Measurements from ENCODE around the gene IL20. TPM values are rescaled to one million over a fixed set of nuclear protein-coding genes. Genes with fewer than 3 reads are reported as not detected.
"Not testable (repeated sequence)": the region's sequence is repeated elsewhere in the genome, so short reads cannot be mapped to it uniquely, and the experiment has no call there.

Gene IL20
- polyA plus RNA-seq, 4 donors: not detected

GRCh38 chr1:206847946-206848345 is 17.5 kb upstream of the IL20 start:
- Histone ChIP-seq H3K36me3 (ENCODE audit: control insufficient read depth in 3 of 3, insufficient read depth in 2 of 3, low read depth in 1 of 3, low read length in 3 of 3) (no peaks in the 10 kb centered on the region), H3K9me3 (ENCODE audit: control insufficient read depth in 2 of 2, insufficient read depth in 1 of 2, low read depth in 1 of 2, low read length in 1 of 2) (no peaks in the 10 kb centered on the region), H3K4me1 (ENCODE audit: control insufficient read depth in 3 of 3, insufficient read depth in 2 of 3, low read depth in 1 of 3, low read length in 2 of 3) (peaks cover 0 to 20% (median 0%) of the 10 kb centered on the region in 3 donors), H3K27me3 (ENCODE audit: control insufficient read depth in 3 of 3, insufficient read depth in 3 of 3, low read length in 3 of 3) (no peaks in the 10 kb centered on the region), H3K27ac (ENCODE audit: low read depth in 1 of 3, low read length in 2 of 3) (peak overlapping the region in 1 of 3 donors; percentile 29), H3K4me3 (ENCODE audit: low read depth in 1 of 3, low read length in 3 of 3) (no peak overlapping the region)
- 85 to 97% (median 95%) methylated on average over 1 of the region's 1 CpG for WGBS, 3 donors
- no peak for FAIRE-seq
- no peak for DNase-seq

- H3K4me1 ChIP-seq (ENCODE audit: control insufficient read depth in 3 of 3, insufficient read depth in 2 of 3, low read depth in 1 of 3, low read length in 2 of 3): peaks cover 0 to 20% (median 0%) of the 10 kb centered on the region in 3 donors
- no peaks in the 10 kb centered on the region for H3K27me3 ChIP-seq (ENCODE audit: control insufficient read depth in 3 of 3, insufficient read depth in 3 of 3, low read length in 3 of 3)
- no peak overlapping the region for H3K4me3 ChIP-seq (ENCODE audit: low read depth in 1 of 3, low read length in 3 of 3)
- DNase-seq (no peak), FAIRE-seq (no peak)
- no peak overlapping the region for H3K27ac ChIP-seq (ENCODE audit: low read depth in 1 of 3, low read length in 2 of 3)
- WGBS, 3 donors: 81 to 87% (median 82%) methylated on average over 2 of the region's 2 CpGs
- no peaks in the 10 kb centered on the region for H3K36me3 ChIP-seq (ENCODE audit: control insufficient read depth in 3 of 3, insufficient read depth in 2 of 3, low read depth in 1 of 3, low read length in 3 of 3)
- no peaks in the 10 kb centered on the region for H3K9me3 ChIP-seq (ENCODE audit: control insufficient read depth in 2 of 2, insufficient read depth in 1 of 2, low read depth in 1 of 2, low read length in 1 of 2)
These were observed 15.0 kb upstream of the IL20 start for GRCh38 chr1:206850401-206850800.

GRCh38 chr1:206851341-206852010 is 13.9 kb upstream of the IL20 start:
- Histone ChIP-seq H3K9me3 (ENCODE audit: control insufficient read depth in 2 of 2, insufficient read depth in 1 of 2, low read depth in 1 of 2, low read length in 1 of 2) (no peaks in the 10 kb centered on the region), H3K4me1 (ENCODE audit: control insufficient read depth in 3 of 3, insufficient read depth in 2 of 3, low read depth in 1 of 3, low read length in 2 of 3) (peaks cover 0 to 17% (median 0%) of the 10 kb centered on the region in 3 donors), H3K27ac (ENCODE audit: low read depth in 1 of 3, low read length in 2 of 3) (no peak overlapping the region), H3K4me3 (ENCODE audit: low read depth in 1 of 3, low read length in 3 of 3) (no peak overlapping the region), H3K27me3 (ENCODE audit: control insufficient read depth in 3 of 3, insufficient read depth in 3 of 3, low read length in 3 of 3) (no peaks in the 10 kb centered on the region), H3K36me3 (ENCODE audit: control insufficient read depth in 3 of 3, insufficient read depth in 2 of 3, low read depth in 1 of 3, low read length in 3 of 3) (no peaks in the 10 kb centered on the region)
- WGBS, 3 donors: 67 to 76% (median 70%) methylated on average over 5 of the region's 5 CpGs
- DNase-seq: no peak
- no peak for FAIRE-seq

- H3K9me3 ChIP-seq (ENCODE audit: control insufficient read depth in 2 of 2, insufficient read depth in 1 of 2, low read depth in 1 of 2, low read length in 1 of 2); H3K27ac ChIP-seq (ENCODE audit: low read depth in 1 of 3, low read length in 2 of 3): not testable (repeated sequence)
- 93 to 96% (median 96%) methylated on average over 2 of the region's 2 CpGs for WGBS, 3 donors
These were observed 12.8 kb upstream of the IL20 start for GRCh38 chr1:206852662-206853061.

GRCh38 chr1:206853696-206854095 is 11.7 kb upstream of the IL20 start:
- not testable (repeated sequence) for H3K4me1 ChIP-seq (ENCODE audit: control insufficient read depth in 3 of 3, insufficient read depth in 2 of 3, low read depth in 1 of 3, low read length in 2 of 3); H3K4me3 ChIP-seq (ENCODE audit: low read depth in 1 of 3, low read length in 3 of 3); FAIRE-seq

More at GRCh38 chr1:206852662-206853061, 12.8 kb upstream of the IL20 start:
- FAIRE-seq; DNase-seq; H3K36me3 ChIP-seq (ENCODE audit: control insufficient read depth in 3 of 3, insufficient read depth in 2 of 3, low read depth in 1 of 3, low read length in 3 of 3); H3K27me3 ChIP-seq (ENCODE audit: control insufficient read depth in 3 of 3, insufficient read depth in 3 of 3, low read length in 3 of 3); H3K4me1 ChIP-seq (ENCODE audit: control insufficient read depth in 3 of 3, insufficient read depth in 2 of 3, low read depth in 1 of 3, low read length in 2 of 3); H3K4me3 ChIP-seq (ENCODE audit: low read depth in 1 of 3, low read length in 3 of 3): not testable (repeated sequence)

GRCh38 chr1:206854401-206855129 is 10.9 kb upstream of the IL20 start:
- H3K36me3 ChIP-seq (ENCODE audit: control insufficient read depth in 3 of 3, insufficient read depth in 2 of 3, low read depth in 1 of 3, low read length in 3 of 3): no peaks in the 10 kb centered on the region
- no peak for DNase-seq
- H3K4me3 ChIP-seq (ENCODE audit: low read depth in 1 of 3, low read length in 3 of 3): no peak overlapping the region
- H3K9me3 ChIP-seq (ENCODE audit: control insufficient read depth in 2 of 2, insufficient read depth in 1 of 2, low read depth in 1 of 2, low read length in 1 of 2): no peaks in the 10 kb centered on the region
- no peaks in the 10 kb centered on the region for H3K27me3 ChIP-seq (ENCODE audit: control insufficient read depth in 3 of 3, insufficient read depth in 3 of 3, low read length in 3 of 3)
- WGBS, 3 donors: 78 to 81% (median 79%) methylated on average over 3 of the region's 3 CpGs
- no peak for FAIRE-seq
- no peak overlapping the region for H3K27ac ChIP-seq (ENCODE audit: low read depth in 1 of 3, low read length in 2 of 3)
- H3K4me1 ChIP-seq (ENCODE audit: control insufficient read depth in 3 of 3, insufficient read depth in 2 of 3, low read depth in 1 of 3, low read length in 2 of 3): no peaks in the 10 kb centered on the region

More at GRCh38 chr1:206853696-206854095, 11.7 kb upstream of the IL20 start:
- not testable (repeated sequence) for H3K27me3 ChIP-seq (ENCODE audit: control insufficient read depth in 3 of 3, insufficient read depth in 3 of 3, low read length in 3 of 3); H3K9me3 ChIP-seq (ENCODE audit: control insufficient read depth in 2 of 2, insufficient read depth in 1 of 2, low read depth in 1 of 2, low read length in 1 of 2); DNase-seq; H3K27ac ChIP-seq (ENCODE audit: low read depth in 1 of 3, low read length in 2 of 3); H3K36me3 ChIP-seq (ENCODE audit: control insufficient read depth in 3 of 3, insufficient read depth in 2 of 3, low read depth in 1 of 3, low read length in 3 of 3)

GRCh38 chr1:206855859-206856258 is 9.6 kb upstream of the IL20 start:
- Histone ChIP-seq H3K4me3 (ENCODE audit: low read depth in 1 of 3, low read length in 3 of 3) (no peak overlapping the region), H3K27ac (ENCODE audit: low read depth in 1 of 3, low read length in 2 of 3) (no peak overlapping the region), H3K4me1 (ENCODE audit: control insufficient read depth in 3 of 3, insufficient read depth in 2 of 3, low read depth in 1 of 3, low read length in 2 of 3) (no peaks in the 10 kb centered on the region), H3K27me3 (ENCODE audit: control insufficient read depth in 3 of 3, insufficient read depth in 3 of 3, low read length in 3 of 3) (peaks cover 0 to 2% (median 0%) of the 10 kb centered on the region in 3 donors), H3K36me3 (ENCODE audit: control insufficient read depth in 3 of 3, insufficient read depth in 2 of 3, low read depth in 1 of 3, low read length in 3 of 3) (no peaks in the 10 kb centered on the region), H3K9me3 (ENCODE audit: control insufficient read depth in 2 of 2, insufficient read depth in 1 of 2, low read depth in 1 of 2, low read length in 1 of 2) (no peaks in the 10 kb centered on the region)
- DNase-seq (no peak), FAIRE-seq (no peak)
- 90 to 100% (median 95%) methylated on average over 2 of the region's 2 CpGs for WGBS, 3 donors

GRCh38 chr1:206856674-206857464 is 8.6 kb upstream of the IL20 start:
- DNase-seq: no peak
- 85 to 89% (median 85%) methylated on average over 5 of the region's 5 CpGs for whole genome bisulfite sequencing, 3 donors
- no peak overlapping the region for H3K27ac ChIP-seq (ENCODE audit: low read depth in 1 of 3, low read length in 2 of 3)
- H3K4me3 ChIP-seq (ENCODE audit: low read depth in 1 of 3, low read length in 3 of 3): no peak overlapping the region
- no peak for FAIRE-seq
- H3K9me3 ChIP-seq (ENCODE audit: control insufficient read depth in 2 of 2, insufficient read depth in 1 of 2, low read depth in 1 of 2, low read length in 1 of 2): no peaks in the 10 kb centered on the region
- H3K36me3 ChIP-seq (ENCODE audit: control insufficient read depth in 3 of 3, insufficient read depth in 2 of 3, low read depth in 1 of 3, low read length in 3 of 3): no peaks in the 10 kb centered on the region
- no peaks in the 10 kb centered on the region for H3K4me1 ChIP-seq (ENCODE audit: control insufficient read depth in 3 of 3, insufficient read depth in 2 of 3, low read depth in 1 of 3, low read length in 2 of 3)
- peaks cover 0 to 2% (median 0%) of the 10 kb centered on the region in 3 donors for H3K27me3 ChIP-seq (ENCODE audit: control insufficient read depth in 3 of 3, insufficient read depth in 3 of 3, low read length in 3 of 3)
